ENCODE results near the gene USP46. TPM values are rescaled to one million over a fixed set of nuclear protein-coding genes. Genes with fewer than 3 reads are reported as not detected.
A peak's percentile ranks its signal among the peaks of the same experiment; 100 is the strongest.

Gene USP46
- total RNA-seq, 1 donor = 19.4 TPM

DNA sequence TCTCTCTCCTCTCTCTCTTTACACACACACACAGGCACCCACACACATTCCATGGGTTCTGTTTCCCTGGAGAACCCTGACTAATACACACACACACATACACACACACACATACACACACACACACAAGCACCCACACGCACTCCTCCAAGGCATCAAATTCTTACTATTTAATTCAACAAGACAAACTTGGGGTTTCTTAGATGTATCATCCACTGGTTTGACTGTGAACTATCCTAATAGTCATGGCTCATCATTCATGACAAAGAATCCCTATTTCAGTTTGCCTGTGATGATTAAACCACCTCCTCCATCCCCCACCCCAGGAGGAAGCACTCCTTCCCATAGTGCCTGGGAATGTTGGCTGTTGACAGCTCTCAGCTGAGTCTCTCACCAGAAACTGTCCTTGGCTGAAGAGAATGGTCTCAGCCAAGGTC, 98.2 kb downstream of the USP46 start:
- TF ChIP-seq, protein P1, sequence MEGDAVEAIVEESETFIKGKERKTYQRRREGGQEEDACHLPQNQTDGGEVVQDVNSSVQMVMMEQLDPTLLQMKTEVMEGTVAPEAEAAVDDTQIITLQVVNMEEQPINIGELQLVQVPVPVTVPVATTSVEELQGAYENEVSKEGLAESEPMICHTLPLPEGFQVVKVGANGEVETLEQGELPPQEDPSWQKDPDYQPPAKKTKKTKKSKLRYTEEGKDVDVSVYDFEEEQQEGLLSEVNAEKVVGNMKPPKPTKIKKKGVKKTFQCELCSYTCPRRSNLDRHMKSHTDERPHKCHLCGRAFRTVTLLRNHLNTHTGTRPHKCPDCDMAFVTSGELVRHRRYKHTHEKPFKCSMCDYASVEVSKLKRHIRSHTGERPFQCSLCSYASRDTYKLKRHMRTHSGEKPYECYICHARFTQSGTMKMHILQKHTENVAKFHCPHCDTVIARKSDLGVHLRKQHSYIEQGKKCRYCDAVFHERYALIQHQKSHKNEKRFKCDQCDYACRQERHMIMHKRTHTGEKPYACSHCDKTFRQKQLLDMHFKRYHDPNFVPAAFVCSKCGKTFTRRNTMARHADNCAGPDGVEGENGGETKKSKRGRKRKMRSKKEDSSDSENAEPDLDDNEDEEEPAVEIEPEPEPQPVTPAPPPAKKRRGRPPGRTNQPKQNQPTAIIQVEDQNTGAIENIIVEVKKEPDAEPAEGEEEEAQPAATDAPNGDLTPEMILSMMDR (IDR thresholded peaks at IDR 0.05; ENCODE audit: insufficient read depth, low read depth, low read length) = no peak
- no peak overlapping the region for H3K4me3 ChIP-seq (ENCODE audit: low read depth, low read length)
- no peak for DNase-seq (ENCODE audit: low read depth)

DNA sequence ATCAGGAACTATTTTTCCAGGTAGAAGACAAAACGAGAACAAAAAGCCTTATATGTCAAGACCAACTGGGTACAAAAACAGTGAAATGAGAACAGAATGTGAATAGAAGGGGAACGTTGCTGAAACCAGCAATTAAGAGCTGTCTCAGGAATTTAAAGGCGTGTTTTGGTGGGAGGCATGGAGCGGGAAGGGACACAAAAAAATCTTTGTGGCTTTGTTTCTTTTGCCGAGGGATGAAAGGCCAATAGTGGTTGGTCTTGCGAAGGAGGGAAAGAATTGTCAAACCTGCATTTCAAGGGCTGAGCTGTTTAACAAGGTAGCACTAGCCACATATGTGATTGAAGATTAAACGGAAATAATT, 103.8 kb downstream of the USP46 start:
- TF ChIP-seq, protein P1 (IDR thresholded peaks at IDR 0.05; ENCODE audit: insufficient read depth, low read depth, low read length) = no peak
- DNase-seq (ENCODE audit: low read depth) = no peak
- no peak overlapping the region for H3K4me3 ChIP-seq (ENCODE audit: low read depth, low read length)

DNA sequence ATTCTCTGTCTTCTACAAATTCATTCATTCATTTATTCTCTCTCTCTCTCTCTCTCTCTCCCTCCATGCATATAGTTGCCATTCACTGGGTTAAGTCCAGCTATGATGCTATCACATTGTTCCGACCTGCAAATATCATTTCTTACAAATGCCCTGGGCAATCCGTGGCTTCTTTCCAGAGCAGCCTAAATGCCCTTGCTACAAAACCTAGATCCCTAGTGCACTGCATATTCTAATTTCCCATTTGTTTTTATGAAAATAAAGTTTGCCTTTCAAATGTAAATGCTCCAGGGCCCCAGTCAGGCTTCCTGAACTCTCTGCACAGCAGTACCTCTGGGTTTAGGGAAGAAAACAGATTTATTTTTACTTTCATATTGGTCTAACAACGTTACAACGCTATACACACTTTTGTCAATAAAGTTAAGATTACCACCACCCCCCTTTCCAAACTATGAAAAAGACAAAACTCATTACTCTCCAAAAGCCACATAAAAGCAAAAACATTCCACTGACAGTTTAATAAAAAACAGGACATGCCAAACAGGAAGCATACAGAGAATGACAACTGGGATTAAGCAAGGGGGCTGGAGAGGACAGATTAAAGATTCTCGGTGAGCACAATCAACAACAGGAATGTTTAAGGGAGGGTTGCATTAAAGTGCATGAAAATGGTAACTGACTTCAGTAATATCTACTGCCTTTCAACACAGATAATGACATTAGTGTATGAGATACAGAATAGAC, 104.3 kb downstream of the USP46 start:
- TF ChIP-seq, protein P1 (IDR thresholded peaks at IDR 0.05; ENCODE audit: insufficient read depth, low read depth, low read length) = no peak
- H3K4me3 ChIP-seq (ENCODE audit: low read depth, low read length) = no peak overlapping the region
- peak; percentile 40 for DNase-seq (ENCODE audit: low read depth)

DNA sequence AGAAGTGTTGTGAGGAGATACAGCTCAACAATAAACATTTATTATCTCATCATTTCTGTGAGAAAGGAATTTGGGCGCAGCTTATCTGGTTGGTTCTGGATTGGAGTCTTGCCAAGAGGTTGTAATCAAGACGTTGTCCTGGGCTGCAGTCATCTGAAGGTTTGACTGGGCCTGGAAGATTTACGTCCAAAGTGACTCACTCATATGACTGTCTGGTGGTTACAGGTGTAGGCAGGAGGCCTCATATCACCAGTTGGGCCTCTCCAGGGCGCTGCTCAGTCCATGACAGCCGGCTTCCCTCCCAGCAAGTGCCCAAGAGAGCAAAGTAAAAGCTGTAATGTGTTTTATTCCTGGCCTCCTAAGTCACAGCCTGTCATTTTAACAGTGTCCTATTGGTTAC, 106.3 kb downstream of the USP46 start:
- no peak overlapping the region for H3K4me3 ChIP-seq (ENCODE audit: low read depth, low read length)
- no peak for DNase-seq (ENCODE audit: low read depth)
- TF ChIP-seq, protein P1 (IDR thresholded peaks at IDR 0.05; ENCODE audit: insufficient read depth, low read depth, low read length) = no peak

DNA sequence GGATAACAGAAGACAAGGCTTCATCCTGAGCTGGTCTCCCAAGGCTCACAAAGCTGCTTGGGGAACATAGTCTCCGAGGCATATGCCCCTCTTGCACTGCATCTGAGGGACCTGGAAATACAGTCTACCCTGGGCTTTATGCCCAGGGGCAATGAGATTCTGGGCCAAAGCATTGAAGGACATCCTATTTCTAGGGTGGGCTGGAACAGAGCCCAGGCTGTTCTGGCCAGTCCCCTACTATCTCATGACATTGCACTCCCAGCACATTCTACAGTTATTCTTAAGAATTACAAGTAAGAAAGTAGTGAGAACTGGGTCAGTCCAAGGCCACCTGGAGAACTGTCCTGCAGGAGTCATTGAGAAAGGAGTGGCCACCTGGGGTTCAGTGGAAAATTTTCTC, 107.6 kb downstream of the USP46 start:
- DNase-seq (ENCODE audit: low read depth) = no peak
- TF ChIP-seq, protein P1 (IDR thresholded peaks at IDR 0.05; ENCODE audit: insufficient read depth, low read depth, low read length) = no peak
- H3K4me3 ChIP-seq (ENCODE audit: low read depth, low read length) = no peak overlapping the region

DNA sequence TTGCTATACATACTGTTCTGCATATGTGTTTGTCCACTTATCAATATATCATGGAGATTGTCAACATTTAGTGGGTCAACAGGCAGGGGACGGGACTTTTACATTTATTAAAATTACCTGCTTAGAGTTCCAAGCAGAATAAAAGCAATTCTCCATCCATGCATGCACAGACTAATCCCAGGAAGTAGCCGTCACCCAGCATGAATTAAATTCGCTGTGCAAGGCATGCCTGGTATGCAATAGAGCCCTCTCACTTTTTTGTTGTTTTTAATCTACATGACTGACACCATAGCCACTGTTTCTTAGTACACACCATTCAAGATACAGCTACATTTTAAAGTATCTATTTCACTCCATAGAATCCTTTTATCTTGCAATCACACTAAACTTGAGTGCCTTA, 108.9 kb downstream of the USP46 start:
- no peak overlapping the region for H3K4me3 ChIP-seq (ENCODE audit: low read depth, low read length)
- TF ChIP-seq, protein P1 (IDR thresholded peaks at IDR 0.05; ENCODE audit: insufficient read depth, low read depth, low read length) = no peak
- DNase-seq (ENCODE audit: low read depth) = no peak

Data from fibroblast of villous mesenchyme (primary cell).